GM21737 (cell line): Measurements from ENCODE around the gene ZNF407.
A peak's percentile ranks its signal among the peaks of the same experiment; 100 is the strongest.

Experiments used
- ATAC-seq: cut with Tn5 transposase; IDR thresholded peaks from one replicate; pipeline ENCODE4 v1.9.1; 2021; ENCODE audit warnings: mild to moderate bottlenecking, moderate library complexity; ENCODE audit not compliant: unreplicated experiment

ZNF407 gene

DNA sequence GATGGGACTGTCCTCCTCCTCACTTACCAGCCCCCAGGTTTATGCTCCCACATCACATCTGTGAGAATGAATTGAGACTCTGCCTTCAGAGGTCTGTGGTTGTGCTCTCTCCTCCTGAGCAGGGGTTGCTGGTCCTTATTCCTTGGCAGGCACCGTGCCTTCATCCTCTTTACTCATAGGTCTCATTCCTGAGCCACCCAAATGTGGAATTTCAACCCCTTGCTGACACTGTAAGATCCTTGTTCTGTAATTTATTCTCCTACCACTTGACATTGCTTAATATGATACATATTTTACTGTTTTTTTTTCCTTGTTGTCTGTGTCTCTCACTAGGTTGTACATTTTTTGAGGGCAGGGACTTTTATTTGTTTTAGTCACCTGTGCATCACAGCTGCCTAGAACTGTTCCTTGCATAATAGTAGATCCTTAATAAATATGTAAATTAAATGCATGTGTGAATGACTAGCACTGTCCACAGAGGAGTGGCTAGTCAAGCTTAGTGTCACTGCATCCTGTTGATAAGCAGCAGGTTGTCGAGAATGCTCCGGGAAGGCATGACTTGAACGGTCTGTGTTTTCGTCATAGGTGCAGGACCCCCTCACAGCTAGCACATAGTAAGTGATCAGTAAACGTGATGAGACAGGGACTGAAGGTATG lies 180.6 kb downstream of the ZNF407 start:
- ATAC-seq, result no peak

DNA sequence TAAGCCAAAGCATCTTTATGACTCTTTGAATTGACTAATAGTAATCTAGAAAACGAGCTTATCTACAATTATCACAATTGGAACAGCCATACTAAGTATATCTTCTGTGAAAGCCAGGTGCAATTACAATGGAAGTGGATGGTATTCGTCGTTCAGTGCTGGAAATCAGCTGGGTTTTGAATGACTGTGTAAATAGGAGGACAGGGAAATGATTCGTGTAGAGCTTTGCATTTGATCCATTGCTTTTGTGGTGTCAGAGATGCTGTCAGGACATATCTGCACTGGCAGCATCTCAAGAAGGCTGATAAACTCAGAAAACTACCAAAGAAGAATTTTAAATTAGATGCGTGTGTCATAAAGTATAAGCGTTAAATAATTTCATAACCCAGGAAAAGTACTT lies 187.1 kb downstream of the ZNF407 start:
- ATAC-seq, result no peak

DNA sequence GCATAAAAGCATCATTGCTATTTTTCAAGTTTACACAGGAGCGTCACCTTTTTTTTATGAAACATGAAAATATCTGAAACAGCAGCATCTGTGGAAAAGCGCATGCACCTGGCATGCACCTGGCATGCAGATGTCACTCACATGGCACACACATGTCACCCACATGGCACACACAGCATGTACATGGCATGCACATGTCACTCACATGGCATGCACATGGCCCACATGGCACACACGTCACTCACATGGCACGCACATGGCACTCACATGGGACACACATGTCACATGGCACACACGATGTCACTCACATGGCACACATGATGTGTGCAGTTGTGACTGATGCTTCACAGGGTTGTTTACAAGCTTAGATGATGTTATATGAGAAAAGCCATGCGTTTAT lies 188.0 kb downstream of the ZNF407 start:
- no peak for ATAC-seq

DNA sequence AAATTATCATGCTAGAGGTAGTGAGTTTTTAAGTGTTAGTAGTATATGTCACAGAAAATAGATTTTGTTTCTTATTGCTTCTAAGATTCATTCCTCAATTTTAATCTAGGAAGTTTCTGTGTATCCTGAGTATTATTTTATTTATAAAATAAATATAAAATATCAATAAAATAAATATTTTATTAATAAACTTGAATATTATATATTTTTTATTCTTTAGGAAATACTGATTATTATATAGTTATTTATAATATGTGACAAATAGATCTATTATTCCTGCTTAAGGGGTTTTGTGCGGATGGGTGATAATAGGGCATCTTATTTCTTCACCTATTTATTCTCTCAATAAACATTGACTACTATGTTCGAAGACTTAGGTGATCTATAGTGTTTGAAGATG lies 191.0 kb downstream of the ZNF407 start:
- no peak for ATAC-seq

DNA sequence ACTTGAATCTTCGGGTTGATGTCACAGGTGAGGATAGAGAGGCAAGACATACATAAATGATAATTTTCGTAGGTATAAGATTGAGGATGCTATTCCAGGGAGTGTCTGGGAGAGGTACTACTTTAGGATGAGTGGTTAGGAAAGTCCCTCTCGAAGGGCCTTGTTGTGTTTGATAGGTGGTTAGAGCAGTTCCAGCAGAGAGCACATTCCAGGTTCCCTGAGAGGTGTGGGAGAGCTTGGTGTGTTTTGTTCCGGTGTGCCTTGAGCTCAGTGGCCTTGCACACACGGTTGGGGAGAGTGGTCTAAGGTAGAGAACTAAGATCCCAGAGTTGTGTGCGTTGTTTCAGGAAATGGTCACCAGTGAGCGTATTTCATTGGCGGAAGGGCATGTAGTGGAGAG lies 191.4 kb downstream of the ZNF407 start:
- ATAC-seq, result no peak

DNA sequence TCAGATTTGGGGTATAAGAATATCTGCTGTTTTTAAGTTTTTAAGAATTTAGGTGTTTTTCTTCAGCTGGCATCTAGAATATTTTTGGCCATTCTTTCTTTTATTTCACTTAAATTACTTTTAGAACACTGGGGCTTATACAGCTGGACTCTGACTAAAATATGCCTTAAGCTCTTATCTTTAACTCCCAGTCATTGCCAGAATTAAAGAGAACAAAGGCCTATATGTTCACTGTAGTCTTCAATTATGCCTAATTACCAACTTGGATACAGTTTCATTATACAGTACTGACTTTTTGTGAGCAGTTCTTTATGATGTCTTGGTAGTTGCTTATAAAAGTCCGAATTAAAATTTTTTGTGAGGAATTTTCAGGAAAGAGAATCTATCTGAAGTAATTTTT lies 192.8 kb downstream of the ZNF407 start:
- ATAC-seq, result no peak

DNA sequence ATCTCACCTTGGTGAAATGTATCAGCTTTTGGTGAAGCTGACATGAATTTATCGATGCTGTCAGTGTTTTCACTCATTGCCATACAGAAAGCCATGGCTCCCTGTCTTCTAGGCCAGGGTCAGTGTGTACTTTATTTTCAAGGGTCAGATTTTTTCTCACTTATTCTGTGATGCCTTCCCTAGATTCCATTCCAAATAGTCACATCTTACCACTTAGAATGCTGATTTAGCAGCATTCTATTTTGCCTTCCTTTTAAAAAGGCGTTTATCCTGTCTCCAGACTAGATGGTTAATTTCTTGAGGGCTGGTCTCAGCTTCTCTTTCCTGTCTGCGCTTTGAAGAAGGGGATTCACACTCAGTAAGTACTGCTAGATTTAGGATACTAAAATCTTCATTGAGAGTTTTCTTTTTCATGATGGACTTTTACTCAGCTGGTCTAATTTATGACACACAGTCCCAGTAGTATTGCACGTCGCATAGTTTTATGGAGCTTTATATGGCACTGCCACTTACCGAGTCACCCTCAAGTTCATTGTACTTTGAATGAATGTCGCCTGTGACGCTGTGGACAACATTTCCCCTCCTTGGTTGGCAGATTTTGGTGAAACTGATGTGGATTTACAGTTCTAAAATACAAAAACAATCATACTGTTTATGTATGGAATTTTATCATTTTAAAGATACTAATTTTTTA lies 194.0 kb downstream of the ZNF407 start:
- no peak for ATAC-seq

DNA sequence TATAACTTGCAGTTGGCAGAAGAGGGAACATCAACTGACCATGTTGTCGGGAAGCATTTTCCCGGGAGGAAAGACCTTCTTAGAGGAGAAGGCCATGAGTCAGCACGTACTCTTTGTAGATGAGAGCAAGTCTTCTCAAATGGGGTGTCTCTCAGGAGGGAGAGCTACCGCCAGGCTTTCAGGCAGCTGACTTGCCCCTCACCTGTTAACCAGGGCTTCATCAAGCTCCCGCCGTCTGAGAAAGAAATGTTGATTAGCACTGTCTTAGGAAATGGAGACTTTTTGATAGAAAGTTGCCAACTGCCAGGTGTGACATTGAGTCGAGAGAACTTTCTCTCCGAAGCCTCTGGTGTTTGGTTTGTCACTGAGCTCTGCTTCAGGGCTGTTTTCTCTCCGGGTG lies 196.1 kb downstream of the ZNF407 start:
- ATAC-seq, result no peak

DNA sequence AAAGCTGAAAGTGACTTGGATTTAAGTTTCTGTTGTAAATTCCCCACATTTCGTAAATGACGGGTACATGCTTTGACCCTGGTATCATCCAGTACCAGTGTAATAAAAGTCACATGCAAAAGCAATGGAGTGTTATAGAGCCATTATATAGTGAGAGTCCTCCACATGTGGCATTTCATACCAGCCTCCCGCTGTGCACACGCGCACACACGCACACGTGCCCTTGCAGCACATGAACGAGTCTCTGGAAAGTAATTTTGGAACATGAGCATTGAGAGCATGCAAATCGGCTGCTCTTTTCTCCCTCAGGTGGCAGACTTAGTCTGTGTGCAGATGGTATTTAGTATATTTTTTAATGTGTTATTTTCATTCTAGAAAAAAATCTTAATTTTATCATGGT lies 198.1 kb downstream of the ZNF407 start:
- ATAC-seq, result no peak

DNA sequence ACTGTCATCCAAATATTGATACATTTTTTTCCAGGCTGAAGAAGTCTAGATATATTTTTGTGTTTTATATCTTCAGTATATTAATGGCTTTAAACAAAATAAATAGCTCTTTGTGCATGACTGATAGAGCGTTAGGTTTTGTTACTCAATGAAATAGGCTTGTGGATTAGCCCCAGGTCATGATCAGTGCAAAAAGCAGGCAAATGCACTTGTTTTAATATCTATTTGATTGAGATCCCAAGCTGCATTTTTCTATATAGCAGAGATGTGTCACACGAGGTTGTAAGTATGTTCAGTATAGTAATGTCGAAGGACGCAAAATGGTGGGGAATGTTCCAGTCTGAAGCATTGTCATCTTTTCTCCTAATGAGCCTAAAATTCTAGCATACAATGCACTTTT lies 198.5 kb downstream of the ZNF407 start:
- ATAC-seq, result no peak

DNA sequence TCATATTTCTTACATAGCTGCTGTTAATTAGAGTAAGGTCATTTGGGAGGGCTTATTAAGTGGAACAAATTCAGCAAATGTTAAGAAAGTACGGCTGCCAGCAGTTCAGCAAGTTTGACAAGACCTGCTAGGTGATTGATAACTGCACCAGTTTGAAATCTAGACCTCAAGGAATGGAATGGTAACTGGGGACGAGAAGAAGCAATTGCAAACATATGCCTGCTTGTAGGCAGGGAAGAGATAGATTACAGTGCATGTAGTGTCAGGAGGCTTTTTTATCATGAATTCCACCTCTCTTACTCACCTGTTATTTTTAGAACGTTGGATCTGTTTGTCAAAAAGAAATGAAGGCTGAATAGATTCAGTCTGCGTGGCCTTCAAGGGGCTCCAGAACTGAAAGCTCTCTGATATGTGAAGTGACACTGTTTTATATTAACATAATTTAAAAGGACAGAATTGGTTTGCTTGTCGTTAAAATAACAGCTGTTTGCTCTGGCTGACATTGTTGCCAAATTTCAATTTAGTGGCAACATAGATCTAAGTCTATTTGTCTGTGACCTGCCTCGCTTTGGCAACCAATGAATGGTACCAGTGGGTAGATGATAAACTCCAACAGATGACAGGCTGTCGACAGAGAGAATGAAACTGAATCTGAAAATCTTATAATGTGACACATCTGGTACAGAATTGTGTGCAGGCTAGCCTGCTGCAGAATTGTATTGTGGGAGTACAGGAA lies 199.3 kb downstream of the ZNF407 start:
- peak; percentile 94 for ATAC-seq

DNA sequence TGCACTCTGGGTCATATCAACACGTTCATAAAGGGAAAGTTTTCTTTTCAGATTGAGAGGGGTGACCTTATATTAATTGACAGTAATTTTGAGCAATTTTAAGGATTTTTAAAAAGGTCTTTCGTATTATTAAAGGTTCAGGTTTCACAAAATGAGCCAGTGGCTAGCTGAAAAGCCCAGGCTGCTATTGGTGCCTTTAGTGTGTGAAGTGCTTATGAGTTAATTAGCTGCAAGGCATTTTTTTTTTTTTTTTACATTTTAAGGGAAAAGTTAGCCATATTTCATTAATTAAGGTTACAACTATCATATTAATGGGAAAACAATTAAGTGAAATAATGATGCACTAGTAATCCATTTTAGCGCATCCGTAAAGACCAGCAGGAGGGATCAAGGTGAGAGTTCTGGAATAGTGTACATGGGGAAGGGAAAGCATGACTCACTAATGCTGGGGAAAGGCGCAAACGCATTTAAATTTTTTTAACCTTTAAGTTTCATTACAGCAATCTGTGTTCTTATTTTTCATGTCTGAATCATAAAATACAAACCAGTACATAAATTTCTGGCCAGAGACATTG lies 200.0 kb downstream of the ZNF407 start:
- ATAC-seq, result peak; percentile 23

DNA sequence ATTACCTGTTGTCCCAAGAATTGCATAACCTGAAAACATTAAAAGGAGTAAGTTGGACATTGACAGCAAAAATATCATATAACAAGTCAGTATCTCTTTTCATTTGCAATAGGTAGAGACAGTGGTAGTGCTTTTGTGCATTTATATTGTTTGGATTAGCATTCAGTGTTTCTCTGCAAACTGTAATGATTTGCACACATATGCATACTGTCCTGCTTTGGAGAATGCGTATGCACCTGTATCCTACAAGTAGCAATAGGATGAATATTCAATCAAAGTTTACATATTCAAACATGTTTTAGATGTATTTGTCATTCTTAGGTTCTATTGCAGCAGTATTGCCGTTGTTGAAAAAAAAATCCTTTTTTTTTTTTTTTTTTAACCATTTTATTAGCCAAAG lies 201.9 kb downstream of the ZNF407 start:
- ATAC-seq, result no peak

DNA sequence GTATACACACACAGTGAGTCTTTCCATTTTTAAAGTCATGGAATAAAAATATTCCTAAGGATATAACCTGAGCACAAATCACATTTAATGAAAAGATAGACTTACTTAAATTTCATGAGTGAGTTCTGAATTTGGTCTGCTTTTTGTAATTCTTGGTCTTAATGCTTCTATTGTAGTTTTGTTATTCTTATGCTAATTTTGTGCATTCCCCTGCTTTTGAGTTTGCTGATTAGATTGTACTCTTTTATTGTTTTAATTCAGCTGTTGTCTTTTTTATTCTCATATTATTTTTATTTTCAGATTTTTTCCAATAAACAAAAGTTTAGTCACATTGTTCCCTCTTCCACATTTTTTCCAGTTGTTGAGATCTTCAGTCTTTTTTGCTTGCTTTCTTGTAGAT lies 202.4 kb downstream of the ZNF407 start:
- no peak for ATAC-seq

DNA sequence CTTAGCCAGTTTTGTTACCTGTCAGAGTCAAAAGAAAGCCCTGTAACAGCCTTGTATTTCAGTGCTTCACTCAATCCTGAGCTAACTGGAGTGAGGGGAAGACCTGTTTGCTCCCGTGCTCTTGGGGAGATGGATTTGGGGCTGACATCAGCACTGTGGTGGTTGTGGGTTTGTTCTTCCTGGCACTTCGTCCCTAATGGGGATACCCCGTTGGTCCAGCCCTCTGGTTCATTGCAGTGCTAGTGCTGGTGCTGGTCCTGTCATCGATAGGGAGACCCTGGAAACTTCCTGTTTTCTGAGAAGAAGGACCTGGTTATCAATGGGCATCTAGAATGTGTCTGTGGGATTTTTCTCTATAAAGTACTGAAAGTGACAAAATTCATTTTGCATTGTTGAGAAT lies 205.4 kb downstream of the ZNF407 start:
- ATAC-seq, result no peak

DNA sequence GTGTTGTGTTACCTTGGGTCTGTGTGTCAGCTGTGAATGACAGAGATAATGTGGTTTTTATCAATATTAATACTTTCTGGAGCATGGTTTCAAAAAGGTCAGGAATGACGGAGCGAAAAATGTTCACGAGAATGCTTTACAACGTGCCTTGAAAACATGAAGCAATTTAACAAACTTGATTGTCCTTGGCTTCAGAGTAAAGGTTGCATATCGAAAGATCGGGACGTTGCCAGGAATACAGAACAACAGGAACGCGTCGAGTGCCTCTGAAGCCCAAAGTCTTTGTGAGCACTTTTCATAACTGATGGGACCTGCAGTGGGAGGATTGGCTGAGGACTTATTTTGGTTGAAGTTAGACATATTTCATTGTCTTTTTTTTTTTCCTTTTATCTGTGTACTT lies 206.1 kb downstream of the ZNF407 start:
- ATAC-seq, result no peak

DNA sequence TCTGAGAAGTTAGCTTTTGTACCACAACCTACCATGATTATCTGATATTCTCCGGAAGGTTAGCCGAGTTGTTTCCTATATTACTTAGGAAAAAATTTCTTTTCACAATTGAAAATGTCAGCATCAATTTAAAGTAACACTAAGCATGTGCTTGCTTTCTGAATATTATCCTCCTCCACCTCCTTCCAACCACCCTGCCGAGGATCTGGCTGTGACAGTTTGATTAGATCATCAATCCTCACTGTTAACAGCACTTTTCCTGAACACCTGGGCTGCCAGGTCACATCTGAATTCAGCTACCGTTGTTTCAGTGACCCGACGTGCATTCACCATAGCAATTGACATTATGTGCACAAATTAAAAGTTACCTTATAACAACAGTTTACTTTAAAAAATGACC lies 207.0 kb downstream of the ZNF407 start:
- ATAC-seq, result no peak

DNA sequence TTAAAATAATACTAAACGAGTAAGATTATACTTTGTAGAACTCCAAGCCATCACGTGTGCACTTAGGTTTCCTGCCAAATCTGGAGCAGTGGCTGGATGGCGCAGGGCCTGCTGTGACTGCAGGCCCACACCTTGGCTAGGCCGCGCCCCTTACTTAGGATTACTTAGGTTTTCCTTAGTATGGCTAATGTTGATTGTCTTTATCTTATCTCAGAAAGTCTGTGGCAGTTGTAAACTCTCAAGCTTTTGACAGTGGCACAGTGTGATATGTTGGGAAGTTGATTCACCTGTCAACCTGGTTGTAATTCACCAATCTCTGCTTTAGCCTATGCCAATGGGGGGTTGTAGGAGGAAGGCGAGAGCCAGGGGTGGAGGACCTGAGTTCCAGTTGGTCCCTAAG lies 208.4 kb downstream of the ZNF407 start:
- no peak for ATAC-seq

DNA sequence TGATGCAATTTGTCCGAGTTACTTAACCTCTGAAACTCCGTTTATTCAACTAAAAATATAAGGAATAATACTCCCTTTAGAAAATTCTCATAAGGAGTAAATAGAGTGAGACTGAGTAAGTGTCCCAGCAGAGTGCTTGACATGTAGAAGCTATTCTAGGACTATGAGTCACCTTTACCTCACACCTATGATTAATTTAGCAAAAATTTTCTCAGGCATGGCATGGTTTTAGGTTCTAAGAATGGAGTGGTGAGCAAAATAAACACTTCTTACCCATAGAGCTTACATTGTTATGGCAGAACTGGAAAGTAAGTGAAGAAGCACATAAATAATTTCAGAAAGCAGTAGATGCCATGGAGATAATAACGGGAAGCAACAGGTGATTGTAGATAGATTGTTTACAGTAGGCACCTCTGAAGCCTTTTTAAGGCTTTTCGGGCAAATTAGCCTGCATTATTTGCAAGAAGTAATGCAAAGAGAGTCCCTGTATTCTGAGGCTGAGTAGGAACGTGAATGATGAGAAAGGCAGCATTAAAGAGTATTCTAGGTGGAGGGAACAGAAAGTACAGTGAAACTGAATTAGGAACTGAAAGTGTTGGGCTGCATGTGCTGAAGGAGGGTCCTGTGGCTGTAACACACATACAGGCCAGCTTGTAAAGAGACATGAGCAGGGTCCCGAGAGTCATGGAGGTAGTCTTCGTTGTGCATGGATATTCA lies 209.2 kb downstream of the ZNF407 start:
- ATAC-seq, result peak; percentile 99

DNA sequence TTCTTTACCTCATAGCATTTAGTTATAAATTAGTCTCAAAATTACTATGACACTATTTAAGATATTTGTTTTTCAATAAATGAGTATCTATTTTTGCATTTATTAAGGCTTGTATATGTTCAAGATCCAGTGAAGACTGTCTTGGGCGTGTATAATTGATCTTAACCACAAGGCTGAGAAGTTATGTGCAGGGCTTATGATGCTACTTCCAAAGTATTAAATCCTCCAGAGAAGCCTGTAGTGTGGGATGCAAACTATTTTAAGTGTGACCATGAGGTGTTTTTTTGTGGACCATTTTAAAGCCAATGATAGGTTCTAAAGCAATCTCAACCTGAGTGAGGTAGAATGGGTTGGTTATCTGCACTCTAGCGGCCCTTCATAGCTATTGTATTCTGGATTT lies 219.9 kb downstream of the ZNF407 start:
- ATAC-seq, result no peak

DNA sequence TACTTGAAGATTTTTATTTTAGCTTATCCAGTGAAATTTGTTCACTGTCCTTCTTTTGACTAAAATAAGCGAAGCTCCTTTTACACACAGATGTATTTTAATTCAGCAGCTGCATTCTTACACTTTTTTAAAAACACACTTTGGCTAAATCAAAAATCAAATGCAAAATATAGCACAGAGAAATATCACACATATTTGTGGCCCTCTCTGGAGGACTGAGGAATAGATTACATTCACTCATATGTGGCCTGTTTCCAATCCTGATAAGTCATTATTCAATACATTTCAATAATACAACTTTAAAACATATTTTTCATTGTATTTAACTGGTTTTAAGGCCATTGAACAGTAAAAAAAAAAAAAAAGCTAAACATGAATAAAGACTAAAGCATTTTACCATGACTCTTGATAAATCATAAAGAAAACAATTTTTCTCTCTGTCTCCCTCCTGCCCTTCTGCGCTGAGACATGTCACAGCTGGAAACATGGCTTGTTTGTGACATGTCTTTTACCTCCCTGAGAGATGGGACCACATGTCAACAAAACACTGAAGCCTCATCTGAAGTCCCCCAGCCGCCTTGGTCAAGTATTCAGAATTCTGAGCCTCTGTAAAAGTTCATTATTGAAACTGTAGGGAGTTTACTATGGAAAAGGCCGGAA lies 221.0 kb downstream of the ZNF407 start:
- ATAC-seq, result no peak
